Measurements from ENCODE around the gene RUFY1.

The RUFY1 gene

DNA sequence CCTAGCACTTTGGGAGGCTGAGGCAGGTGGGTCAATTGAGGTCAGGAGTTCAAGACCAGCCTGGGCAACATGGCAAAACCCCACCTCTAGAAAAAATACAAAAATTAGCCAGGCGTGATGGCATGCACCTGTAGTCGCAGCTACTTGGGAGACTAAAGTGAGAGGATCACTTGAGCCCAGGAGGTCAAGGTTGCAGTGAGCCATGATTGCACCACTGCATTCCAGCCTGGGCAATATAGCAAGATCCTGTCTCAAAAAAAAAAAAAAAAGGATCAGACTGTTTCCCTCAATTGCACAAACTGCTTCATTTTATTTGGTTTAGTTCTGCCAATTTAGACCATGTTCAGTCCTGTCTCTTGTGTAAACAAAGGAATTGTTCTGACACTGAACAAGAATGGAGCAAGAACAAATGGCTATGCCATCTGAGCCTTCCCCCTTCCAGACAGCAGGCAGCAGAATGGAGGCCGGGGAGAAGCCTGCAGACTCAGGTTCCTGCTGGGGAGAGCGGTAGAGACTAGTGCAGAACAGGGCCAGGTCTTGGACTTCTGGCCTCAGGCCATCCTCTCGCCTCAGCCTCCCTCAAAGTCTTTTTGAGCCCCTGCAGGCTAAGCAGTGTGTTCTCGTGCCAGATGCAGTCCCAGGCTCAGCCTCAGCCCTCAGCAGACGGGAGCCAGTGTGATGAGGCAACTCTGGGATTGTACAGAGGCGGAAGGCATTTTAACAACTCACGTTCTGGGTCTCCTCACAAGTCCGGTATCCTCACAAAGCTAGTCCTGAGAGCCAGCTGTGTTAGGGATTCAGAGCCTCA, 54.9 kb downstream of the RUFY1 start:
- DNase-seq: no peak

DNA sequence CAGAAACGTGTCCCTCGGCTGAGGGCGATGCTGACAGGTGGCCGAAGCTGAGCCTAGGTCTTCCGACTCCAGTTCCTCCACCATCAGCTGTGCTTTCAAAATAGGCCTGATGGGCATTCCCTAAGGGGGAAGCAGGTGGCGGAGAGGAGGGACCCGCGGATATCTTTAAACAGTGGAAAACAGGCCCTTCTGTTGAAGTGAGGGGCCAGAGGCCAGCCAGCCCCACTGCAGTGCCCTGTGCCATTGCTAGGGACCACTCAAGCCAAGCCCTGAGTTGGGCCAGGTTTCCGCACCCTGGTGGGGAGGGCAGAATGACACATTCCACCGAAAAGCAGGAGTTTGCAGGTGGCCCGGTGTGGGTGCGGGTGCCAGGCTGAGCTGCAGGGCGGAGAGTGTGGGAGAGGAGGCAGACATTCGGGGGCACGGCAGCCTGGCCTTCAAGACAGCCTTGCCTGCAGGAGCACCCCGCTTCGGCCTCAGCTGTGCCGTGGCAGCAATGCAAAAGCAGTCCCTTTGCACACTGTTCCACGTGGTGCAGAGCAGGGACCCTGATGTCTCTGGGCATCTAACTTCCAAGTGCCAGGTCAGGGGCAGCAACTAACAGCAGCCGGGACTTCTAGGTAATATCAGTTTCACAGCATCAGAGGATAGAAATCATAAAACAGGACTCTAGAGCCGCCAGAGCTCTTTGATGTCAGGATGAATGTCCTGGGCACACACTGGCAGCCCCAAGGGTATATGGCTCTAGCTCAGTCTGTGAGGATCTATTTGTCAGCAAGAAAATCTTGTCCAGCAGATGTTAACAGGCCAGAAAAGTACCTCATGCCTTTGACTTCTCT, 55.9 kb downstream of the RUFY1 start:
- DNase-seq: no peak

DNA sequence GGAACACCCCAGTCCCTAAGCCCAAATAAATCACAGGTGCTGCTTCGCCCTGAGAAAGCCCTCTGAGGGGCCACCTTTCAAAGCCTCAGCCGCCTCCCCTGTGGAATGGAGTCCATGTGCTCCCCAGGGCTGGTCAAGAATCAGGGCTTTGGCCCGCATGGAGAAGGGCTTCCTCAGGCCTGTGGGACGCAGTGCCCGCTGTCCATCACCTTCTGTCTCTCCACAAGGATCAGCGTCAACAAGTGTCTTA, 56.5 kb downstream of the RUFY1 start:
- DNase-seq: no peak

DNA sequence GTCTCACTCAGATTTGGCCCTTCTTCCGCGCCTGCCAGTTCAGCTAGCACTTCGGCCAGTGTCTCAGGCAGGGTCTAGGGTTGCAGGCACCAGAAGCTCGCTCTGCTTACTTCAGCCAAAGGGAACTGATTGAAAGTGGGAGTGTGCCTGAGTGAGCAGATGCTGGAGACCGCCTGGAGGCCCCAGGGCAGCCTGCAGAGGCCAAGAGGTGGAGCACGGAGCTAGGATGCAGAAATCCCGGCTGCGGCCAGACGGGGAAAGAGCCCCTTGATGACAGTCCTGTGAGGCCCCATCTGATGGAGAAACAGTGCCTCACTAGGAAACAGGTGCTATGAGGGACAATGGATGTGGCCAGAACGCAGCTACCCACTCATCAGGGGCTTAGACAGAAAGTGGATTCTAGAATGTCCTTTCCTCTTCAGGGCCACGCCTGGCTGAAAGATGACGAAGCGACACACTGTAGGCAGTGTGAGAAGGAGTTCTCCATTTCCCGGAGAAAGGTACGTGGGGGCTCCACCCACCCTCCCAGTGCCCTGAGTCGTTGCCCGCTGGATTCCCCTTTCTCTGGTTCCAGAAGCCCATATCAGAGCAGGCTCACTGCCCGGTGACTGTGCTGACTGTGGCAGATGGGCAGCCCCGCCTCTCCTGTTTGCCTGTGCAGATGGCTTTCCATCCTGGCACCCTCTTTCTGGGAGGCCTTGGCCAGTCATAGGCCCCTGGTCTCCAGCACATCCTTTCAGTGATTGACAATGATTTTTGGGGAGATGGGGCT, 57.0 kb downstream of the RUFY1 start:
- DNase-seq: no peak

DNA sequence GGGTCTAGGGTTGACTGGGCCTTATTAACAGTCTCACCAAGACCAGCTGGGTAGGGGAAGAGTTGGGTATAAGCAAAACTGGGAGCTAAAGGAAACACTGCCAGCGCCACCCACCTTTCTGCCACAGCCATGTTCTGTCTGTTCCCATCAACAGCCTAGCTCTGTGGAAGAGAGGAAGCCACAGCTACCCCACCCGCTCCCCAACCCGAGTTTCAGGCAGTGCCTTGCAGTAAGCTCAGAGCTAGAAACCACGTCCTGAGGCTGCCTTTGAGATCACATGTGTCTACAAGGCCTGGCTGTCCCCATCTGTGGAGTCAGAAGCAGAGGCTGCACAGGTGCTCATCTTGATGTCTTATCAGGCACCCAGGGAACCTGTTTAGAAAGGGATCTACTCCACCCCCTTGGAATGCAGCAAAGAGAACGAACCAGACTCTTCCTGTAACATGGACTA, 57.8 kb downstream of the RUFY1 start:
- no peak for DNase-seq

DNA sequence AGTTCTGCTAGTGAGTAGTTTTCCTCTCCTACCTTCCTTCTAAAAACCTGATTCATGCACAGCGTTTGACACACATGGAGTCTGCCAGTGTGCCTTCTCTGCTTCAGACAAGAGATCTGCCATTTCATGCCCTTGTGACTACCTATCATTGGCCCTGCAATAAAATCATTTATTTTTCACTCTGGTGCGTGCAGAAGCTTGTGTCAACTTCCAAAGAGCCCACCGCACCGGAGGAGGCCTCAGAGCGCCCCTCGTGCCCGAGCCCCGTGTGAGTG, 59.4 kb downstream of the RUFY1 start:
- DNase-seq: no peak

DNA sequence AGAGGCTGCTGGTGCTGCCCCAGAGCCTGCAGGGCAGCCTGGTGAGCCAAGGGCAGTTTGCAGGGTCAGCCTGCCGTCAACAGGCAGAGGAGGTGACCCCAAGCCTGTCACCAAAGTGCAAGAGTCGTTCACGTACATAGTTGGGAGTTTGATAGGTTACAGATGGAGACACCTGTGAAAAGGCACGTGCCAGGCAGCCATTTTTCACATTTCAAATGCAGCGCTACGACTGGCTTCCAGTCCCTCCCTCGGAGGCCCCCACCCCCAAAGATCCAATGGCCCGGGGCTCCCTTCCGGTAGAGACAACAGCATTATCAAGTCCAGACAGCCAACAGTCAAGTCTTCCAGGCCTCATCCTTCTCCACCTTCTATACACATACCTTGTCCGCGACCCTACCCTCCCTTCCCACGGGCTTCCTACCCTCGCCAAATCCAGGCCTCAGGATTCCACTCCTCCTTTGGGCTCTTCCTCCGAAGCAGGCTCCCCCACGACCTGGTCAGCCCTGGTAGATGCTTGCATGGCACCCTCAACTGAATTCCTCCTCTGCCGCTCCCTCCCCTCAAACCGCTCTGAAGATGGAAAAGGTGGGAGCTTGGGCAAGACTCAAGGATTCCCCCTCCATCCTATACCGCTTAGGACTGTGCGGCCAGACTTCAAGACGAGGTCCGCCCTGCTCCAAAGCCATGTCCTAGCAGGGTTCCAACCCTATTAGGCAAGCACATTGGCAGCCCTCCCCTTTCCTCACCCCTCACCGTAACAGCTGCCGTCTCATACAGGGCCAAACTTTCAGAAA, 60.0 kb downstream of the RUFY1 start:
- DNase-seq: no peak

DNA sequence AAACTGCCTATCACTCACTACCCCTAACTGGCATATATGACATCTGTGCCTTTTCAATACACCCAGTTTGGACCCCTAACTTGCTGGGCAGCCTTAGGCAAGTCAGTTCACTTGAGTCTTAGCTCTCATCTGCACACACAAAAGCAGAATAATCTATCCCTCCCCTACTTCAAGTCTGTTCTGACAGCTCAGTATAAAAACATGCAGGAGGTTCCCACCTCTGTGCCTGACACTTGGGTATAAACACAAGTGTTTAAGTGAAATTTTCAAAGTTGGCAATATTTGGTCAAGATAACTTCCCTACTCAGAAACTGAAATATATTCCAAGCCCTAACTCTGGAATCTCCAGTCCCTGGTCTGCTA, 60.5 kb downstream of the RUFY1 start:
- no peak for DNase-seq

DNA sequence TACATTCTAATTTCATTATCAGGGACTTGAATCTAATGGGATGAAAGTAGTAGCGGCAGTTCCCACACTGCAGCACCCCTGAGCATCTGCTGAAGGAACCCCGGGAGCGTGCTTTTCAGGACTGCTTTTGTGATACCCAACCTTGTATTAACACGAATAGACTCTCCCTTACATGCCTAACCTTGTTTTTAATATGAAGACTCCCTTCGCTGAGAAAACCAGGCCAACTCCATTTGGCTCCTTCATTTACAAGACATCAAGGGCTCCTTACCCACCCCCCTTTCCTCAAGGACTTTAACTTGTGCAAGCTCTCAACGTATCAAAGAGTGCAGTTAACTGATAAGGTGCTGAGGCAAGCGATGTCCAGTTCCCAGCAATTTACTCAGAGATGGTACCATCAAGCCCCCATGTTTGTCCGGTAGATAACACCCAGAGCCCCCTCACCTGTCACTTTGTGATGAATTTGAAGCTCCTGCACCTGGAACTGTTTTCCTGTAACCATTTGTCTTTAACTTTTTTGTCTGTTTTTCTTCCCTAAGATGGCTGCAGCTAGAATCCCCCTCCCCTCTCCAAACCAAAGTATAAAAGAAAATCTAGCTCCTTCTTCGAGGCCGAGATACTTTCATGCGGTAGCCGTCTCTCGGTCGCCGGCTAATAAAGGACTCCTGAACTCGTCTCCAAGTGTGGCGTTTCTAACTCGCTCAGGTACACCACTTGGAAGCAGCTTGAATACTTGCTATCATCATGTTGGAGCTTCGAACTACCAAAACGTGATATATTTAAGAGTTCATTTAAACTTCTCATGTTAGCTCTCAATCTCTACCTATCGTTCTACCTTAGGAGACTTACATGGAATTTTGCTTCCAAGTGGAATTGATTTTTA, 62.5 kb downstream of the RUFY1 start:
- no peak for DNase-seq

DNA sequence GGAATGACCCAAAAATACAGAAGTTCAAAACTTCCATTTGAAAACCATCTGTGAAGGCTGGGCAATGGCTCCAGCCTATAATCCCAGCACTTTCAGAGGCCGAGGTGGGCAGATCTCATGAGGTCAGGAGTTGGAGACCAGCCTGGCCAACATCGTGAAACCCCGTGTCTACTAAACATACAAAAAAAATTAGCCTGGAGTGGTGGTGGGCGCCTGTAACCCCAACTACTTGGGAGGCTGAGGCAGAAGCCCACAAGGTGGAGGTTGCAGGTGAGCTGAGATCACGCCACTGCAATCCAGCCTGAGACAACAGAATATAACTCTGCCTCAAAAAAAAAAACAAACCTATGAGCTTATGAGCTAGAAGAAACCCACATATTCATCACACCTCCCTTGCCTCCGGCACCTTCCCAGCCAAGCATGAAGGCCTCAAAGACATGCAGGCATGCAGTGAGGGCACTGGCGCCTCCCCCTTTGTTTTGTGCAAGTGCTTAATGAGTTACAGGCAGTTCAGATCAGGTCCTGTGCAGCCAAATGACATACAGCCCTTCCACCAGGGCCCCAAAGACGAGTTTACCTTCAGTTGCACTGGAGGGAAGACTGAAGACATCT, 63.2 kb downstream of the RUFY1 start:
- DNase-seq: no peak

DNA sequence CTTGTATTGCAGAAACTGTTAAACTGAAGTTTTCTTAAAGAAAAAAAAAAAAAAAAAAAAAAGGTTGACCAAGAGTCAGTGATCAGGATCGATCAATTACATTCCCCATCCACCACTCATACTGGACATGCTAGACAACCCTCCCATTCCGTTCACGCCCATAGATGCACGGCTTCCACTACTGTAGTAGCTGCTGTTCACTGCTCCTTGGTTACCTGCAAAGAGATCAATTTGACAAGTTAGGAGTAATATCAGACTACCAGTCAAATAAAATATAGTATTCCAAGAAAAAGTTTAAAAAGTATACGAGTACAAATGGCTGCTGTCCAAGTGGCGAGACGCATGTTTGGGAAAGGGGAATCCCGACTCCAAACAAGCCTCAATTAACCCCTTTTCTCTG, 64.4 kb downstream of the RUFY1 start:
- no peak for DNase-seq

DNA sequence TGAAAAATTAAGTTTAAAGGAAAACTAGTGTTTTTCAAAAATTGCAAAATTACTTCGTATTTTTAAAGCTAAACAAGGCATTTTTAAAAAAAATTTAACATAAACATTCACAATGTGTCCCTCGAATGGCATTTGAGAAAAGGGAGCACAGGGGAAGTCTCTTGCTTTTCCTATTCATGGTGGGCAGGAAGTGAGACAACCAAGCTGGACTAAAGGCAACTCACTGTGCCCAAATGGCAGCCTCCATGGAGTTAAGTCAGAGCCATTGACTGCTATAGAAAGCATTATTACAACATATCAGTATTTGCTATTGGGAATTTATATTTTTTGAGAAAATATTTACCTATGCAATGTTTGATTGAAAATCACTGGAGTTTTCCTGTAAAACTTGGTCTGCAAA, 64.8 kb downstream of the RUFY1 start:
- DNase-seq: no peak

DNA sequence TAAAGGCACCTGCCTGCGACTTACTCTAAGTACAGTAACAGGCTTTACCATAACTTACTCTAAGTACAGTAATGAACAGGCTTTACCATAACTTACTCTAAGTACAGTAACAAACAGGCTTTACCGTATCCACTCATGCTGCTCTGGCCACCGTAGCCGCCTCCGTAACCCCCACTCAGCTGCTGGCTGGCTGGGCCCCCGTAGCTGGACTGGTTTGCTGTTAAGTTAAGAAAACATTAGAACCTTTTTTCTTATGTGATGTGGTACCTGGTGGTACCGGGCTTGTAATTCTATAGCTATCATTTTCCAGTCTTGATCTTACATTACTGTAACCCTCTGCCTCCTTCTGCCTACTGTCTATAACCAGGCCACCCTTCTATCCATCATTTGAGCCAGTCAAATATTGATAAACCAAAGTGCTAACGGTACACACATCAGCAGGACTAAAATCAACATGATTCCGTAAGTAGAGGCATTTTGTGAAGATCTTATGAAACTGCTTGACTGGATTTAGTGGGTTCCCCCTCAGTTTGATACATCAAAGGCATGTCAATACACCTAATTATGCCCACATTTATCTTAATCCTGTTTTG, 65.7 kb downstream of the RUFY1 start:
- no peak for DNase-seq

DNA sequence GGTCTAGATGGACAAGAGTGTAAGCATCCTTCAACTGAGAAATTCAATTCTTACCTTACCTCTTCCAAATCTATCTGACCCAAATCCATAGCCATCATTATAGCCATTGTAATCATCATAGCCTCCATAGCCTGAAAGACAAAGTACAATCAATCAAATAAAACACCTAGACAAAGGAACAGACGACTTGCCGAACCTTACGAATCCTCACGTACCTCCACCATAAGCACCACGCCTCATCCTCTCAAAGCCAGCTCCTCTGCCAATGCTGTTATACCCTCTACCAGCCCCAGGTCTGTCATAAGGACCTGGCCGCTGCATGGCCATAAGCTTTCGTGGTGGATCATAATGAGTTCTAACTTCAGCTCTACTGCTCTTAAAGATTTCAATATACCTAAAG, 67.6 kb downstream of the RUFY1 start:
- DNase-seq: no peak

DNA sequence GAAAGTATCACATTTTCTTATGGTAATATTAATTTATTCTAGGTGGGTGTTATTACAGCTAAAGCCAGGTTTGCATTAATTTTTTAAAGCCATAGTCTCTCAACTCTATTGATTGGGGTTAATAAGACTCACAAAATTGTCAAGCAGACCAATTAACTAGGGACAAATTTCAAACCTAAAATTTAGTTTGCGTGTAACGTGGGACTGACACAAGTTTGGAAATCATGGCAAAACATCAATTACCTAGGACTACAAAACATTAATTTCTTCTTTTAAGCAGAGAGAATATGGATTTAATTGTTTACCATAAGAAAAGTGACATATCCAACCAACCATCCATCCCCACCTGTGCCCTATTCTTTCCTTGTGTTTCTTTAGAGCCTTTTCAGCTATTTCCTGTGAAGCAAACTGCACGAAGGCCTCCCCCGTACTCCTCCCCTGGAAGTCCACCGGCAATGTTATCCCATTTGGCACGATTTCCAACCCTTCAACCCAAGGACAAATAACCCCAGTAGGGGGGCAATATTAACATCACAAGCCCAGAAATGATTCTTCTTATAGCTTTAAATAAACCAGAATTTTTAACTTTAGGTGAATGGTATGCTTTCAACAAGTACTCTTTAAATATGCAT, 68.7 kb downstream of the RUFY1 start:
- DNase-seq: no peak

DNA sequence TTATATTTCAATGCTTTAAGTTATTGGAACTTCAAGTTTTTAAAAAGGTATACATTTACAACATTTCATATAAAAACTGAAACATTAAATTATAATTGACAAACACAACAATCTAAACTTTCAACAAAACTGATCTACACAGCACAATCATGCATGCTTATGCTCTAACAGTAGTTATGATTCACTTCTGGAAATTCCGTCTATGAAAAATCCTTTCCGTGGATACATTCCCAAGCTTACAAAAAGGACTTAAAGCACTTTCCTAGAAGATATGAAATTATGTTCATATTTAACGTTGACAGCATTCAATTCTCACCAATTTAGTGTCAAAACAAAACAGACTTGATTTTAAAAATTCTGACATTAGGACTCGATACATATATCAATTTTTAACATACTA, 69.4 kb downstream of the RUFY1 start:
- DNase-seq: no peak

DNA sequence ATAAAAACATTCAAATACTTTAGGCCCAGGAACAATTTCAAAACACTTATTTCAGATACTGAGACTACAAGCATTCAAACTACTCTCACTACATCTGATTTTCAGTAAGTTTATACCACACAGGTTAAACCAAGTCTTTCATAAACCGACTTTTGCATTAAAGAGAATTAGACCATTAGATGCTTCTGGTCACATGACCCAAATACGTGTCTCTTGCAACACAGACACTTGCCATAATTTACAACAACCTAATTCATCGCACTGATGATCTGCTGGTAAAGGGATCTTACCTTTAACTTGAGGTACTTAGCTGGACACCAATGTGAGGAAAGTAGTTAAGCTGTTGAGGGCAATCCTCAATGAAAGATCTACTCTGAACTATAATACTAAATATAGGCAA, 69.9 kb downstream of the RUFY1 start:
- DNase-seq: no peak

DNA sequence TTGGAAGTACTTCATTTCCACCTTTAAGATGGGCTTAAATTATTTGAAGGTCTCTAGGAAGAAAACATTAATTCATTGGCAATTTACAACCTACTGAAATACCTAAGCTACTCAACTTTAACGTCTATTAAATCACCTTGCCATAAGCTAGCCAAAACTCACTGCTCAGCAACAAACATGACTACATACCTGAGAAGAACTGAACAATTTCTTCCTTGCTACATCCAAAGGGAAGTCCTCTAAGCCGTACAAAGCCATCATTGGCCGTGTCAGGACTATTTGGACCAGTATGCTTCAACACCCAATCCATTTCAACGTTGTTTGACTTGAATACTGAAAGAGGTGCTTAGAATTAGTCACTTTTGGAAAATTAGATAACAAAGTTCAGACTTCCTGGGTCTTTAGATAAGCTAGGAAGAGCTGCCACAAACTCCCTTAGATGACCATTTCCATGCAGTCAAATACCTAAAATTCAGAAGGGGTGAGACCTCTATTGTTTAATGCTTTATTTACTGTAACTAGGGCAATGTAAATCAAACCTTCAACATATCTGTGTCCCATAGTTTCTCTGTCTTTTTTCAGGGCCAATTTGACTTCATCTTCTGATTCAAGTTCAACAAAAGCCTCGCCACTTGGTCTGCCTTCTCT, 70.5 kb downstream of the RUFY1 start:
- DNase-seq: no peak

DNA sequence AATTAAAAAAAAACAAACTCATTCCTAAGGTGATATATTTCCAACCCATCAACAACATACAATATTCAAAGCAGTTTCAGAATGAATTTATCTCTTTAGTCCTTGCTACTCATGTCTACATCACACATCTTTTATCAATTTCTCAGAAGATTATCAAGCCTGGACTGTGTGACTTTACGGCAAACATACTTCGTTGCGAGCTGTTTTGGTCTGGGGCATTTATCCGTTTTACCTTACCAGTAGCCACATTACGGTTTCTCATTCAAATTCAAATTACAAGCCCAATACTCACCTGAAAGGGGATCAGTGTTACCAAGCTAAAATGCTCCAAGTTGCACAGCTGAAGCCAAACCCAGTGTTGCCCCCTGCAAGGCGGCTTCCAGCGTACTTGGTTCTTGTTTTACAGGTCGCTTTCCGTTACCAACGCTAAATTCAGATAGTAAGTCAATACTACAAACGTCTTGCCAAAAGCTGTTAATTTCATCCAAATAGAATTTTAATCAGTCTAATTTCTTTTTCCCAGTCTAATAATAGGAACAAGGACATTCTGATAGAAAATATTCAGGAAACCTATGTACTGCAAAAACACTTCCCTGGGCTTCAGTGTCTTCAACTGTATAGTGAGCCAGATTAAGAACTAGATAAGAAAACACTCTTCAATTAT, 71.3 kb downstream of the RUFY1 start:
- no peak for DNase-seq
